CD4-positive, alpha-beta T cell treated with Interleukin-2 at 100 ng/mL for 4 hours (primary cell): Measurements from ENCODE around the gene CDH13.

Experiments
- DNase-seq: peaks from one replicate; pipeline ENCODE4 v3.0.0-alpha.2; 2020; ENCODE audit warnings: low spot score

Gene CDH13

DNA sequence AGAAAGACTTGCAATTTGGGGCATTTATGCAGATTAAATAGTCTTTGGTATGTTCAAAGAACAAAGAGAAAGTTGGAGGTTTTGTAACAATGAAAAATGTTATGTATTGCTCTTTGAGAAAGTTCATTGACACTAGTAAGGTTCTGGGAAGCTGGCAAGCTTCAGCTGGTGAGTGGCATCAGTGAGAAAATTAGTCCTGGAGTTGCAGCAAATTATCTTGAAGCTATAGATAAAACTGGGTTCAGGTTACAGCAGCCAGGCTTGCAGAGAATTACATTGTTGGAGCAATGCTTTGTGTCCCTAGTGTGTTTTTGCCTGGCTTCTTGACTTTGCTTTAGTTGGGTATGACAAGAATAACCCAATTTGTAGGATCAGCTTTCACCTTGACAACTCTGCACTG, 221.2 kb downstream of the CDH13 start:
- DNase-seq, result no peak

DNA sequence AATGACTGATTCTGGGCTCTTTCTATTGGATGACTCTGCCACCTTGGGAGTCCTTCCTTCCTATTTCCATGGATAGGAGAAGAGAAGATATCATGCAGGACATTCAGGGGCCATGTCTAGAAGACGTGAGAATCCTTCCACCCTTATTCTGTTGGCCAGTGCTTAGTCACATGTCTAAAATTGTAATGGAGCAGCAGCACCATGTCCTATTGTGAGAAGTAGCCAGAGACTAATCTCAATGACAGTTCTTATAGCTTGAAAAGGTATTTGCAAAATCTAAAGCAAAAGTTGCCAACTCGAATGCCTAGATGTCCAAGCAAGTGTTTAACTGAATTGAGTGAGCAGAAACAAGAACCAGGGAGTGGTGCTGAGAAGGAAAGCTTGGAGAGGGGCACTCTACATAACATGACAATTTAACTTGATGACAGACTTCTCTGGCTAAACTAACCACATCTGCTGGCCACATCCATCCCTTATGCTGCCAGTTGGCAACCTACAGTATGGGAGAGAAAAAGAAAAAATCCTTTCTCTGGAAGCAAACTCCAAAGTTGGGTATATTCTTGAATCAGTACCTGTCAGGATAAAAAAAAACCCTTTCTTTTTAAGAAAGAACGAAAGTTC, 225.7 kb downstream of the CDH13 start:
- no peak for DNase-seq

DNA sequence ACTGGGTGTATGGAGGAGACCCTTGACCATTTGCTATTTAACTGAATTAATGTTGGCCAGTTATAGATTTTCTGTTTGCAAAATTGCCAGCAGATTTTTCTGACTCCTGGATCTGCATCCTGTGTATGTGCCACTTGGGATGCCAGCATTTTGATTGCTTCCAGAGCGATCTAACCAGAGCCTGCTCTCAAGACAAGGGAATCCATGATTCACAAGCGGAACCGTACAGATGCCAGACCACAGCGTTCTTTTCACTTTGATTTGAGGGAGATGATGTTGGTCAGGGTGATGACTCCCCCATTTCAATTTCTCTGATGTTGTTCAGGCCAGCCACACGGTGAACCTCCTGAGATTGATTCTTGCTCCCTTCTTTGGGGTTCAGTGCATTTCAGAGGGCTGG, 228.7 kb downstream of the CDH13 start:
- DNase-seq, result no peak

DNA sequence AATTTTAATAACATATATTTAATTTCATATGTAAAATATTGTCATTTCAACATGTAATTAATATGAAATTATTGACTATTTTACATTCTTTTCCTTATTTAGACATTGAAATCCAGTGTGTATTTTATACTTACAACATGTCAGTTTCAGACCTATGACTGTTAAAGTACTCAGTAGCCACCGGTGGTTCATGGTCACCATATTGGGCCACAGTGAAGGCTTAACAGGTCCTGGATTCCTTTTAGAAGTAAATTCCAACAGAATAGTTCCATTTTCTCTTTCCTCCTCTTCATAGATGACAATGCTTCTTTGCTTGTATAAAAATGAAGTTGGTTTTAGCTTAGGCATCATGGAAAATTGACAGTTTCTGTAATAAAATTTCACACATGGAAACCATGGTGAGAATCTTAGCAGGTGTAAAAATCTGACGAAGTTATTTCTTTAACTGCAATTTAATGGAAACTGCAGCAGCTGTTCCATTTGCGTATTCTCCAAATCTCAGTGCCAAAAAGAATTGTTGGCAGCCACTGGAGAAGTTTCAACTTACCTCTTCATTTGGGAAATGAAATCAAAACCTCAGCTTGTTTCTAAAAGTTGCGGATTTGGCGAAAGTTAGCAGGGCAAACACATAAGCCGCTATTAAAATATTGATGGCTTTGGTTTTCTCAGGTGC, 231.1 kb downstream of the CDH13 start:
- DNase-seq, result no peak

DNA sequence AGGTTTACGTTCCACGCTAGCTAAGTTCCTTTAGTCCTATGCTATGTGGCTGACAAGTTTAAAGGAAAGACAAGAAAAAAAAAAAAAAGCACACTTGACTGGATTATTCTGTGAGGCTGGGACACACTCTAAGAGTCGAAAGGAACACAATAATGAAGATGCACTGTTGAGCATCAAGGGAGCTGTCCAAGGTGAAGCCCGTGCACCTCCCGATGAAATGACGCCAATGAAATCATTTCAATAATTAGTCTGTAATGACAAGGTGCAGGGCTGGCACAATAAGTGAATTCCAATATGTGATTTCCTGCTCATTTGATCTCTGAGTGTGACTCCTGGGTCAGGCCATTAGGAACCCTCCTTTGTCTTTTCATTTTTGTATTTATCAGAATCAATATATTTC, 232.9 kb downstream of the CDH13 start:
- DNase-seq, result no peak

DNA sequence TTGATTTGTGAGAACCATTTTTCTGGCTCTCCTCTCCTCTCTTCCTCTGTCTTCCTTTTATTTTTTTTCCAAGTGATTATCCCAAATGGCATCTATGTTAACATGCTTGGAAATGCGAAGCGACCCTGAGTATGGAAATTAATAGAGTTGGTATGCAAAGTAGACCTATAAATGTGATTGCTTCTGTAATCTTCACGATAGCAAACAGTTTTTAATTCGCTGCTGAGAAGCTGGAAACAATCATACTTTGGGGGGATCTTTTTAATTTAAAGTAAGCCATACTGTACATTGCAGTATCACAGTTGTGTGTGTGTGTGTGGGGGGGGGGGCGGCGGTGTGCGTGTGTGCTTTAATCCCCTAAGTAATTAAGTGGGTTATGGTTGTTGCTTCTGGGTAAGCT, 233.3 kb downstream of the CDH13 start:
- DNase-seq, result no peak

DNA sequence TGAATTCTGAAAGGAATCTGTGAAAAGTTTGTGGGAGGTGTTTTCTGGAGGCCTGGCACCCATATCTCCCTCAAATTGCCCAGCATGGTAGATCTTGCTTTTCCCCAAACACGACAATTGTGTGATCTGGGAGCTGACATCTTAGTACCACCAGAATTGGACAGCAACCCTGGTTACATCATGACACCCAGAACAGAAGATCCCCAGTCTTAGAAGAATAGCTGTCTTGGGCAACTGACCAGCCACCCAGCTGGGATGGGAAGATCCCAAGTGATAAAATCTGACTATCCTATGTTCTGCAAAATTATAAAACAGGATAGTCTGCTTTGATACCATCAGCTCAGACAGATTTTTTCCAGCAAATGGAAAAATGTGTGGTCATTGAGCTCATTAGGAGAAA, 235.3 kb downstream of the CDH13 start:
- DNase-seq, result no peak

DNA sequence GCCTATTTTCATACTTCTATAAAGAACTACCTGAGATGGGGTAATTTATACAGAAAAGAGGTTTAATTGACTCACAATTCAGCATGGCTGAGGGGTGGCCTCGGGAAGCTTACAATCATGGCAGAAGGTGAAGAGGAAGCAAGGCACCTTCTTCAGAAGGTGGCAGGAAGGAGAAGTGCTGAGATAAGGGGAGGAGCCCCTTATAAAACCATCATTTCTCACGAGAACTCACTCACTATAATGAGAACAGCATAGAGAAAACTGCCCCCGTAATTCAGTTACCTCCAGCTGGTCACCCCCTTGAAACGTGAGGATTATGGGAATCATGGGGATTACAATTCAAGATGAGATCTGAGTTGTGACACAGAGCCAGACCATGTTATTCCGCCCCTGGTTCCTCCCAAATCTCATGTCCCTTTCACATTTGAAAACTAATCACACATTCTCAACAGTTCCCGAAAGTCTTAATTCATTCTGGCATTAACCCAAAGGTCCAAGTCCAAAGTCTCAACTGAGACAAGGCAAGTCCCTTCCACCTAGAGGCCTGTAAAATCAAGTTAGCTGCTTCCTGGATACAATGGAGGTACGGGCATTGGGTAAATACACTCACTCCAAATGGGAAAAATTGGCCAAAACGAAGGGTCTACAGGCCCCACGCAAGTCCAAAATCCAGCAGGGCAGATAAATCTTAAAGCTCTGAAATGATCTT, 237.7 kb downstream of the CDH13 start:
- DNase-seq, result no peak

DNA sequence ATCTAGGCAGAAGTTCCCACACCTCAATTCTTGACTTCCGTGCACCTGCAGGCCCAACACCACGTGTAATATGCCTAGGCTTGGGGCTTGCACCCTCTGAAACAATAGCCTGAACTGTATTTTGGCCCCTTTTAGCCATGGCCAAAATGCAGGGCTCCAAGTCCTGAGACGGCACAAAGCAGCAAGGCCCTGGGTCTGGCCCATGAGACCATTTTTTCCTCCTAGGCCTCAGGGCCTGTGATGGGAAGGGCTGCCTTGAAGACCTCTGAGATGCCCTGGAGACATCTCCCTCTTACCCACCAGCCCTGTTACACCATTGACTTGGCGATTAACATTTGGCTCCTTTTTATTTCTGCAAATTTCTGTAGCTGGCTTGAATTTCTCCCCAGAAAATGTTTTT, 238.6 kb downstream of the CDH13 start:
- no peak for DNase-seq

DNA sequence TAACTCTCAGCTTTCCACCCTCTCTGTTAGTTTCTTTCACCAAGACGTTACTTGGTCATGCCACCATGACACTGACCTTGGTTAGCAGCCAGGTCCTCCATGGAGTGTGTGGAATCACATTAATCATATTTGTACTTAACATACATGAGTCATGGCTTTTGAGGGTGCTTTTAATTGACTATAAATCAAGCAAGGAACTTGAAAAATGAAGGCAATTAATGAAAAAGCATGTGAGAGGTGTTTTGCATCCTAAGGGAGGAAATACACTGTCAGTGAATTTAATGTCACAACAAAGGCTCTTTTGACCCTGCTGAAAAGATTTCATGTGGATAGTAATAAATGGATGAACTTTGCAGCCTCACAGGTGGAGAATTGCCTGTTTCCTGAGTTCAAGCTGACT, 240.7 kb downstream of the CDH13 start:
- DNase-seq, result no peak

DNA sequence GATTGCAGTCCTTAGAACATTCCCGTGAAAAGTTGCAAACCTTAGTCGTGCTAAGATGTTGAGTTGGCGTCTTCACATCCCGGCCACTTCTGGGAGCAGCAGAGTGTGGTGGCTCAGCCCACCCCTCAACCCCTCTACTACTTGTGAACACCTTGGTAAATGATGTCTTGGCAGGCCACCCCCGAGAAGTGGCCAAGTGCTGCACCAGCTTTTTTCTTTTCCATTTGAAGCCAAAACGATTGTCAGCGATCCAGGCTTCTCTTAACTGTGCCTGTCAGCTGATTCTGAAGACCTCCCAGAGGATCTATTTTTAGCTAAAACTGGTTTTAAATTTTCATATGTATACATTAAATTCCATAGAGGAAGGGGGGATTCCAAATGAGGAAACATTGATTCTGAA, 247.5 kb downstream of the CDH13 start:
- DNase-seq, result no peak

DNA sequence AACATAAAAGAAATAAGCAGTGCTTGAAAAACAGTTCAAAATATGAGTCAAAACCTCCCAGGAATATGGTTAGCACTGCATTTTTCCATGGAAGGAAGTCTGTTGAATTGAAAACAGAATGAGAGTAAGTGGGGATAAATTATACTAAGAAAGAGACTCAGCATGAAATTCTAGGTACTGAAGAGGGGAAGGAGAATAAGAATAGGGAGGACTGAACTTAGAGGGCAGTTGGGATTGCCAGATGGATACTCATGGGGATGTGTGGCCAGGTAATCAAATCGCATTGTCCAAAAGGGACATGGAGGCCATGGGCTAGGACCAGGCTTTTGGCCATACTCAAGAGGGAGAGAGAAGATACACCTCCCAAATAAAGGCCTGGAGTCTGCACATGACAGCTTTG, 247.9 kb downstream of the CDH13 start:
- no peak for DNase-seq

DNA sequence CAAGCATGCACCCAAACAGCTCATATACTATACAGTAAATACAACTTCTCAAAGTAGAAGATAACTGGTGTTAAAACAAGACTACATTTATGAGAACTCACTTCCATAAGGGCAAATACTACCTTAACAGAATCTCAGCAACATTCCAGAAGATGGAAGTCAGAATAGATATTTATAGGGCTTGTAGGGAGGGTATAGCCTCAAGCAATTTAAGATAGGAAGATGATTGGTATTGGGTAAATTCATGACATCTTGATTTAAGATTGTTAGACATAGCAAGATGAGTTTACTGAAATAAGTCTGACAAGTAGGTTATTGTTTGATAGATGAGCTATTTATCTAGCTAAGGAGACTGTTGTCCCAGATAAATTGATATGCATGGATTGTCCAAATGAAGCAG, 250.2 kb downstream of the CDH13 start:
- DNase-seq, result no peak

DNA sequence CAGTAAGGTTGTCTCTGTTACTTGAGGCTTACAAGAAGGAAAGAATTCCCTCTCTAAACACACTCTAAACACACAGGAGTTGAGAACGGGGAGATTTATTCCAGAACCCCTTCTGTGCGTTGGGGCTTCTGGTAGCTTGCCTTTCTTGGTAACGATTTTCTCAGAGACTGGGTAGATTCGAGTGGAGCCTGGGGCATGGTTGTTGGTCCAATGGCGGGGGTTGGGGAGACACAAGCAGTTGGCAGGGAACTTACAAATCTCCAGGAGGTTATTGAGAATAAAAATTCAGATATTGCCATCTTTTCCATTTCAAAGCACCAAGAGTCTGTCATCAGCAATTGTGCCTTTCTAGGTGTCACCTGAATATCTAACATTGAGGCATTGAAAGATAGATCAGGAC, 251.7 kb downstream of the CDH13 start:
- DNase-seq, result no peak

DNA sequence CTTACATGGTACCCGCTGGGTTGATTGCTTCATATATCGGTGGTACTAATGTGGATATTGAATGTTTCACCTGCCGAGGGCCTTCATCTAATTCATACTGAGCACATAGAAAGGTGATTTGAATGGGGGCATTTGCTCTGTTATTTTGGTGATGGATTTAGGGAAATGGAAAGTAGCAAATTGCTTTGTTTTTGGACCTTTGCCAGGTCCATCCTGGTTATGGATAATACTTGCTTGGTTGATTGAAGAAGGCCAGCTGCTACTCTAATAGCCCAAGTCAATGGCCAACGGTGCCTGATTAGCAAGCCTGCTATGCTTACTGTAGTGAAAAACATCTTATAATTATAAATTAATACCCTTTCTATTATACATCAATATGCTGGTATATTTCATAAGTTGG, 253.6 kb downstream of the CDH13 start:
- no peak for DNase-seq

DNA sequence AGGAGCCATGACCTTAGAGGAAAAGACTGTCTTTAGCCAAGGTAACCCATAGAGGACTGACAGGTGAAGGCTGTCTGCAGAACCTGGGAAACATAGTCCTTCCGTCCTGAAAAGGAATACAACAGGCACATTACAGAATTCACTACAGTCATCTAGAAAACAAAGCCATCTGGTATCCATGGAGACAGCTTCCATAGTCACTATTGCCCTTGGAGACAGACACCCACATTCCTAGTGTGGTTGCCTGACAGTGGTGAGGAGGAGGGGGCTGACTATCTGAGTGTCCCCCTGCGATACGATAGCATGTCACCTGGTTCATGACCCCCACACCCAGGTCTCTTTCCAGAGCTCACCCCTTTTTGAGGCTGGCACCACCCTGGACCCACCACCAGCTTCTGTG, 254.7 kb downstream of the CDH13 start:
- DNase-seq, result no peak

DNA sequence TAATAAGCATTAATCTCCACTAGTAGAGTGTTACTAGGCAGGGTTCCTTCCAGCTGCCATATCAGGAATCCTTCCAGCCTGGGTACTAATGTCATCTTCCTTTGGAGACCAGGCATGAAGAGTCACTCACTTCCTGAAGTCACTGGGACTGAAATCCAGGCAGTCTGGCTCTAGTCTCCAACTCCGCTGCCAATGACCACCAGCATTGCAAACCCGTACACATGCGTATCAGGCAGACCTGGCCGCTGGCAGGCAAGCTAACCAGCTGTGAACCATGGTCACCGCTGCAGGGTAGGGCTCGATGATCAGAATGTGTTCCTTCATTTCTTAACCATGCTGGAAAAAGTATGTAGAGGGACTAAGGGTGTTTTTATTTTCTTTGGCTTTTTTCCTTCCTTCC, 255.5 kb downstream of the CDH13 start:
- no peak for DNase-seq

DNA sequence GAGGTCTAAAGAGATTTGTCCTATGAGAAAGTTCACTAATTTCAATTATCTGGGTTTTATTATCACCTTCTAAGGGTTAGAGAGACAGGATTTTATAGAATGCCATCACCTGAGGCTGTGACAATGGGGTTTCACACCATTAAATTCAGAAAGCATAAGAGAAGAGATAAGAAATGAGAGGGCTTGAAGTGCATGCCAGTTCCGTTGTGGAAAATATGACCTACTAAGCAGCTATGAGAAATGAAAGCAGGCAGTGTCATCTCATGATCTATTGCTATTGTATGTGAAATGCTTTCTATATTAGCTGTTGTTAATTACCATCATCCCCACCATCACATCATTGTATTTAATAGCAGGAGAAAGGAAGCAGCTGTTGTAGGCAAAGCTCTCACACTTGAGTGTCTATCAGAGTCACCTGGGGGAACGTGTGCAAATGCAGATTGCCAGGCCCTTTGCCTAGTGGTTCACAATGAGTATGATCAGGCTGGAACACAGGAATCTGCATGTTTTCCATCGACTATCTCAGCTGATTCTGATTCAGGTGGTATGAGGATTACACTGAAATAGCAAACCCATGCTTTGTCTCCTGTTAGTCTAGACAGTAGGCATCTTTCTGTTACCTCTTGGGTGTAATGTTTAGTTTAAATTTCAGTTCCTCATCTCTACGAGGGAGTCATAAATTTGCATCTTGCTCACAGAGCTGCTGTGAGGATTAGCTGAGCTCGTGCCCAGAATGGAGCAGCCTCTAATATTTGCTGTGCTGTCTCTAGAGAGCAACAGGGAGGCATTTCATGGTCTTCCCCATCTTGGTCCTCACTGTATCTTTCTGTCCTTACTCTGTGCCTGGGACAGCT, 256.4 kb downstream of the CDH13 start:
- no peak for DNase-seq

DNA sequence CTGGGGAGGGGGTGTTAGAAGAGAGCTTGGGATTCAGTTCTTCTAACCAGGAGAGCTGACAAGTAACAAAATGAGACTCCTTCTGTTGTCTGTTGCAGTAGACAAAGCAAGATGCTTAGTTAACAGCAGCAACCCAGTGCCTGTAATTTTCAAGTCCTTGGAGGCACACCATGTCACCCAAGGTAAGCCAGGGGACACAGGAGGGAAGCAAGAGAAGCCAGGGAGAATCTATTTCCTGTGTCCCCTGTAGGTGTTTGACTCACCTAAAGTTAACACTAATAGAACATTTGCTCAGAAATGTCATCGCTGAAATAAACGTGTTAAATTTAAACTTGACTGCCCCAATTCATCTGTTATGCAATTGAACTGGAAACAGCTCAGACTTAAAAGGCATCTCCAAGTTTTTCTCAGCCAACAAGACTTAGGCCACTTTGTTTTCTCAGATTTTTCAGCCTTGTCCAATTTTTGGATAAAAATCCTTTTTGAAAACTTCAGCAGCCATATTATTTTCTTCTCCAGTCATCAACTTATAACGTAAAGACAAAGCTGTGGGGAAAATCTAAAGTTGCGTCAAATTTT, 257.6 kb downstream of the CDH13 start:
- DNase-seq, result no peak

DNA sequence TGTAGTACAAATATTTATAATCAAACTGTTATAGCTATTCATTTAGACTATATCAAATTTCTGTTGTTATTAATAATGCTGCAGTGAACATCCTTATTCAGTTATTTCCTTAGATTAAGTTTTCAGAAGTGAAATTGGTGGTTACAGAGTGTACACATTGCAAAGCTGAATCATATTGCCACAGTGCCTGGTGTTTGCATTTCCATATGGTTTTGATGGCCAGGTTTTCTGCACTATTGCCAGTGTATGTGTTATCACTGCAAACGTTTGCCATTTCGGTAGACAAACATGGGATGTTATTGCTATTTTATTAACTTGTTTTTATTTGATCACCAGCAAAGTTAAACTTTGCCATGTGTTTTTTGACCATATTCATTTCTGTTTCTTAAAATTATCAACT, 259.4 kb downstream of the CDH13 start:
- DNase-seq, result no peak

DNA sequence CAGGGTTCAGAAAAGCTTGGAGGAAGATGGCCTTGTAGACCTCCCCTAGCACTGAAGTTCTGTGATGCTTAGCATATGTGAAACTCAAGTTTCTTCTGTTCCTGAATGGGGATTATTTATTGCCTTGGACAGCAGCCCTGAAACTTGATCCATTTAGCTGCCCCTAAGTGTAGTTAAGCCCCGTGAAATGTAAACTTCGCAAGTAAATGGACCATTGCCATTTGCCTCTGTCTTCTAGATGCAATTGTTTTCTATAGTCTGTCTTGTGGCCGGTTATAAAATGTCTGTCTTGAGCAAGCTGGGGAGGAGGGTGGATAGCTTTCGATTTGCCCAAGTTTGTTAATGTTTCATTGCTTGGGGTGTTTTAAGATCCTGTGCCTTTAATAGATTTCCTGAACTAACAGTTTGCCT, 261.8 kb downstream of the CDH13 start:
- DNase-seq, result no peak

DNA sequence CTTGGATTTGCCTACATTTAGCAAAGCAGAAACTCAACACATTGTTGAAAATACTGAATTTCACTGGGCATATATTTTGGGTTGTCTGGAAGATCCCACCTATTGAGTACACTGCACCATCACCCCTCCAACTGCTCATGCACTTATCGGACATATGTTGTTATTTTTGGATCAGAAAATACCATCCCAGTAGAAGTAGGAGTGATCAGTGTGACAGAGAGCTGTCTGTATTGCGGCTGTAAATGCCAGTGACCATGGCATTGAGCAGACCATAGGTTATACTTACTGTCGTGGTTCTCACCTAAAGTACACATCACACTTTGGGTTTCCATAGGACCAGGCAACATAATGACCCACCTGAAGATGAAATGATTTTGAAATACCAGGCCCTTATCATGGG, 264.7 kb downstream of the CDH13 start:
- no peak for DNase-seq
